ENCODE results near the gene FXYD7. TPM values are rescaled to one million over a fixed set of nuclear protein-coding genes. Genes with fewer than 3 reads are reported as not detected.

FXYD7 gene
- total and polyA plus RNA-seq, 2 of the 4 experiments (the other 2 are of a cell fraction), result 0.31 TPM; not detected in 1

- H3K27ac ChIP-seq (ENCODE audit: insufficient read depth, low read length), result no peak overlapping the region
- no peak overlapping the region for H4K91ac ChIP-seq (ENCODE audit: insufficient read depth, low read depth, low read length)
- DNase-seq, result no peak
- H3K4me2 ChIP-seq (ENCODE audit: low read depth, low read length), result no peak overlapping the region
- H2BK5ac ChIP-seq (ENCODE audit: low read depth, low read length, poor library complexity, severe bottlenecking), result no peak overlapping the region
- no peak overlapping the region for H2BK15ac ChIP-seq (ENCODE audit: low read depth, low read length)
- no peak overlapping the region for H2AK9ac ChIP-seq (replicated peaks; ENCODE audit: low read depth, low read length, poor library complexity)
- H3K9me1 ChIP-seq (ENCODE audit: insufficient read depth, low read length), result peaks cover 3% of the 10 kb centered on the region; the same call in 1 of the 2 replicates
- H3K9ac ChIP-seq (ENCODE audit: low read depth, low read length), result no peak overlapping the region
- intact Hi-C loops (cut with micrococcal nuclease) (loop anchor here (5.0 kb wide), 1 partner anchor 123 kb away; the partner anchor contains the start of gene USF2), in situ Hi-C loops (cut with MboI; ENCODE audit: low sequenced_read_pairs) (no loop called here), dilution Hi-C loops (cut with HindIII; ENCODE audit: low sequenced_read_pairs, unreplicated experiment) (no loop called here)
- no peak overlapping the region for H4K8ac ChIP-seq (ENCODE audit: low read depth in 2 of 2, low read length in 2 of 2)
- H3K56ac ChIP-seq (ENCODE audit: extremely low read depth, insufficient read depth, low read length), result no peak overlapping the region
- no peaks in the 10 kb centered on the region for H4K20me1 ChIP-seq (ENCODE audit: insufficient read depth, low read length)
- no TSS peak for BruUV-seq (replicated peaks)
- no peak overlapping the region for H3K4ac ChIP-seq (ENCODE audit: low read depth, low read length)
- H2AK5ac ChIP-seq (ENCODE audit: low read depth, low read length), result no peak overlapping the region
- ChIA-PET CTCF (no interaction called here), POLR2A (ENCODE audit: unreplicated experiment) (no interaction called here)
- H3K4me1 ChIP-seq (ENCODE audit: control insufficient read depth, insufficient read depth, low read length), result peaks cover 13% of the 10 kb centered on the region
- TF ChIP-seq MAFK (IDR thresholded peaks at IDR 0.05; ENCODE audit: low read depth, low read length) (no peak), RAD21 (IDR thresholded peaks at IDR 0.05; ENCODE audit: low read length) (no peak), MAZ (IDR thresholded peaks at IDR 0.05; ENCODE audit: borderline replicate concordance, low read depth, low read length) (no peak), RFX5 (IDR thresholded peaks at IDR 0.05; ENCODE audit: low read depth, low read length) (no peak), SMC3 (IDR thresholded peaks at IDR 0.05; ENCODE audit: low read depth, low read length) (no peak), NFE2L2 (IDR thresholded peaks at IDR 0.05; ENCODE audit: low read depth, low read length) (no peak), USF2 (IDR thresholded peaks at IDR 0.05; ENCODE audit: low read depth, low read length) (no peak), CHD1 (IDR thresholded peaks at IDR 0.05; ENCODE audit: low read depth, low read length) (no peak), CEBPB (IDR thresholded peaks at IDR 0.05; ENCODE audit: low read depth, low read length) (no peak), RCOR1 (IDR thresholded peaks at IDR 0.05; ENCODE audit: insufficient replicate concordance, low read length) (no peak), POLR2A (IDR thresholded peaks at IDR 0.05; ENCODE audit: low read depth, low read length) (no peak), FOS (IDR thresholded peaks at IDR 0.05; ENCODE audit: low read depth, low read length) (no peak)
- TF ChIP-seq, protein P1, sequence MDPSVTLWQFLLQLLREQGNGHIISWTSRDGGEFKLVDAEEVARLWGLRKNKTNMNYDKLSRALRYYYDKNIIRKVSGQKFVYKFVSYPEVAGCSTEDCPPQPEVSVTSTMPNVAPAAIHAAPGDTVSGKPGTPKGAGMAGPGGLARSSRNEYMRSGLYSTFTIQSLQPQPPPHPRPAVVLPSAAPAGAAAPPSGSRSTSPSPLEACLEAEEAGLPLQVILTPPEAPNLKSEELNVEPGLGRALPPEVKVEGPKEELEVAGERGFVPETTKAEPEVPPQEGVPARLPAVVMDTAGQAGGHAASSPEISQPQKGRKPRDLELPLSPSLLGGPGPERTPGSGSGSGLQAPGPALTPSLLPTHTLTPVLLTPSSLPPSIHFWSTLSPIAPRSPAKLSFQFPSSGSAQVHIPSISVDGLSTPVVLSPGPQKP (IDR thresholded peaks at IDR 0.05; ENCODE audit: borderline replicate concordance, low read depth, low read length), result no peak
- TF ChIP-seq, protein P2, sequence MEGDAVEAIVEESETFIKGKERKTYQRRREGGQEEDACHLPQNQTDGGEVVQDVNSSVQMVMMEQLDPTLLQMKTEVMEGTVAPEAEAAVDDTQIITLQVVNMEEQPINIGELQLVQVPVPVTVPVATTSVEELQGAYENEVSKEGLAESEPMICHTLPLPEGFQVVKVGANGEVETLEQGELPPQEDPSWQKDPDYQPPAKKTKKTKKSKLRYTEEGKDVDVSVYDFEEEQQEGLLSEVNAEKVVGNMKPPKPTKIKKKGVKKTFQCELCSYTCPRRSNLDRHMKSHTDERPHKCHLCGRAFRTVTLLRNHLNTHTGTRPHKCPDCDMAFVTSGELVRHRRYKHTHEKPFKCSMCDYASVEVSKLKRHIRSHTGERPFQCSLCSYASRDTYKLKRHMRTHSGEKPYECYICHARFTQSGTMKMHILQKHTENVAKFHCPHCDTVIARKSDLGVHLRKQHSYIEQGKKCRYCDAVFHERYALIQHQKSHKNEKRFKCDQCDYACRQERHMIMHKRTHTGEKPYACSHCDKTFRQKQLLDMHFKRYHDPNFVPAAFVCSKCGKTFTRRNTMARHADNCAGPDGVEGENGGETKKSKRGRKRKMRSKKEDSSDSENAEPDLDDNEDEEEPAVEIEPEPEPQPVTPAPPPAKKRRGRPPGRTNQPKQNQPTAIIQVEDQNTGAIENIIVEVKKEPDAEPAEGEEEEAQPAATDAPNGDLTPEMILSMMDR (conservative IDR thresholded peaks at IDR 0.05; ENCODE audit: low read depth, low read length), result no peak
- peaks cover 31% of the 10 kb centered on the region for H3K27me3 ChIP-seq (ENCODE audit: control insufficient read depth, insufficient read depth, low read length)
- no peaks in the 10 kb centered on the region for H3K79me1 ChIP-seq (ENCODE audit: low read depth in 1 of 2, low read length in 2 of 2)
- H2AFZ ChIP-seq (replicated peaks; ENCODE audit: low read length, poor library complexity), result no peak overlapping the region
- H3K36me3 ChIP-seq (ENCODE audit: control insufficient read depth, insufficient read depth, low read length), result no peaks in the 10 kb centered on the region
- no peak overlapping the region for H3K14ac ChIP-seq (replicated peaks; ENCODE audit: low read depth, low read length)
- H4K5ac ChIP-seq (ENCODE audit: low read depth, low read length), result no peak overlapping the region
- WGBS, 2 experiments (ENCODE audit: extremely low coverage in 2 of 2, insufficient read length in 1 of 2), result no CpG with 5 or more reads among the region's 3 CpGs
- no peak overlapping the region for H3K18ac ChIP-seq (ENCODE audit: low read depth, low read length)
- H2BK120ac ChIP-seq (ENCODE audit: low read depth, low read length), result no peak overlapping the region
- no peak overlapping the region for H3K23ac ChIP-seq (ENCODE audit: low read depth, low read length)
- H2BK20ac ChIP-seq (ENCODE audit: low read depth, low read length), result no peak overlapping the region
- H3K4me3 ChIP-seq (ENCODE audit: insufficient read depth, low read depth, low read length), result no peak overlapping the region
- no peak for ATAC-seq (ENCODE audit: low read depth)
- H3K9me3 ChIP-seq (ENCODE audit: control insufficient read depth, insufficient read depth, low read length), result no peaks in the 10 kb centered on the region
These were observed 763 bp downstream of the FXYD7 start for GRCh38 chr19:35143818-35144217.
